Measurements from ENCODE around the gene RARG.

RARG gene

GRCh38 chr12:53222806-53223261, 9.2 kb downstream of the RARG start:
- no peak for DNase-seq

- no peak for DNase-seq
These were observed 9.8 kb downstream of the RARG start for GRCh38 chr12:53222170-53222721.

GRCh38 chr12:53221203-53222080, 10.6 kb downstream of the RARG start:
- peak; percentile 70 for DNase-seq

GRCh38 chr12:53220694-53221202, 11.3 kb downstream of the RARG start:
- peak; percentile 76 for DNase-seq

GRCh38 chr12:53219956-53220693, 11.9 kb downstream of the RARG start:
- peak; percentile 33 for DNase-seq

- no peak for DNase-seq
These were observed 12.6 kb downstream of the RARG start for GRCh38 chr12:53219292-53219955.

GRCh38 chr12:53218551-53219291, 13.3 kb downstream of the RARG start:
- no peak for DNase-seq

- no peak for DNase-seq
These were observed 14.1 kb downstream of the RARG start for GRCh38 chr12:53217931-53218307.

GRCh38 chr12:53217051-53217930, 14.7 kb downstream of the RARG start:
- no peak for DNase-seq

GRCh38 chr12:53215497-53215896, 16.5 kb downstream of the RARG start:
- no peak for DNase-seq

- DNase-seq, result no peak
These were observed 17.1 kb downstream of the RARG start for GRCh38 chr12:53214687-53215455.

- no peak for DNase-seq
These were observed 17.8 kb downstream of the RARG start for GRCh38 chr12:53214221-53214620.

GRCh38 chr12:53213348-53213747, 18.7 kb downstream of the RARG start:
- DNase-seq, result peak; percentile 49

- no peak for DNase-seq
These were observed 19.1 kb downstream of the RARG start for GRCh38 chr12:53212931-53213330.

GRCh38 chr12:53211476-53212381, 20.3 kb downstream of the RARG start:
- DNase-seq, result no peak

GRCh38 chr12:53210843-53211242, 21.2 kb downstream of the RARG start:
- no peak for DNase-seq

GRCh38 chr12:53208877-53209463, 23.0 kb downstream of the RARG start:
- DNase-seq, result no peak

- DNase-seq, result no peak
These were observed 23.6 kb downstream of the RARG start for GRCh38 chr12:53208435-53208834.

GRCh38 chr12:53207042-53207441, 25.0 kb downstream of the RARG start, which contains the start of gene ITGB7:
Gene ITGB7, minus strand, starts transcription at chr12:53207251. Its CDS starts 6,808 bp downstream, at chr12:53200443.
- no peak for DNase-seq

Measured in NCI-H526 treated with DMSO at 0.1 percent for 48 hours (cell line).